Parathyroid adenoma (tissue), 2 donors: ENCODE results near the gene ZDHHC16.

Experiments
- H2AFZ ChIP-seq: fragments of 300-600 bp; sonication (generic); one replicate; pipeline ENCODE4 v1.7.0; 2017; ENCODE audit warnings: antibody characterized with exemption, mild to moderate bottlenecking
- H3K27ac ChIP-seq: fragments of 300-600 bp; sonication (generic); one replicate; pipeline ENCODE4 v1.7.0; 2017
- H3K27me3 ChIP-seq: fragments of 300-600 bp; sonication (generic); one replicate; pipeline ENCODE4 v1.7.0; 2017; ENCODE audit warnings: low read length; ENCODE audit not compliant: control insufficient read depth, insufficient read depth
- H3K36me3 ChIP-seq: fragments of 300-600 bp; sonication (generic); one replicate; pipeline ENCODE4 v1.7.0; 2017; ENCODE audit warnings: low read length; ENCODE audit not compliant: control insufficient read depth, insufficient read depth
- H3K4me1 ChIP-seq: fragments of 300-600 bp; sonication (generic); one replicate; pipeline ENCODE4 v1.7.0; 2017; ENCODE audit warnings: control low read depth
- H3K4me2 ChIP-seq: fragments of 300-600 bp; sonication (generic); one replicate; pipeline ENCODE4 v1.7.0; 2017; ENCODE audit warnings: low read length
- H3K4me3 ChIP-seq: fragments of 300-600 bp; sonication (generic); one replicate; pipeline ENCODE4 v1.7.0; 2017; ENCODE audit warnings: low read depth, low read length
- H3K79me2 ChIP-seq: fragments of 300-600 bp; sonication (generic); one replicate; pipeline ENCODE4 v1.7.0; 2017; ENCODE audit warnings: control low read depth
- H3K9ac ChIP-seq: fragments of 300-600 bp; sonication (generic); one replicate; pipeline ENCODE4 v1.7.0; 2017; ENCODE audit warnings: mild to moderate bottlenecking
- H3K9me3 ChIP-seq: fragments of 300-600 bp; sonication (generic); one replicate; pipeline ENCODE4 v1.7.0; 2017; ENCODE audit warnings: low read length; ENCODE audit not compliant: control insufficient read depth
- TF ChIP-seq, protein P1 (sequence below): fragments of 300-600 bp; sonication (generic); IDR thresholded peaks from one replicate; pipeline ENCODE4 v1.7.0; 2017; ENCODE audit warnings: antibody characterized with exemption, mild to moderate bottlenecking
- donor health status: primary hyperparathyroidism.

Gene ZDHHC16

DNA sequence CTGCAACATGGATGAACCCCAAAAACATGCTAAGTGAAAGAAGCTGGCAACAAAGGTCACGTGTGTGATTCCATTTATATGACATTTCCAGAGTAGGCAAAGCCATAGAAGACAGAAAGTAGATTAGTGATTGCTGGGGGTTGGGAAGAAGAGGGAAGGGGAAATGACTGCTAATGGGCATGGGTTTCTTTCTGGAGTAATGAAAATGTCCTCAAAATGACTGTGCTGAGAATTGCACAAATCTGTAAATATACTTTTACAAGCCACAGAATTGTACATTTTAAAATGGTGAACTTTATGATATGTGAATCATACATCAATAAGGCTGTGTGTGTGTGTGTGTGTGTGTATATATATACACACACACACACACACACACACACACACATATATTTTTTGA is 36.4 kb downstream of the ZDHHC16 start:
- Histone ChIP-seq H3K9me3 (no peaks in the 10 kb centered on the region), H3K9ac (no peak overlapping the region), H3K27ac (no peak overlapping the region), H3K36me3 (no peaks in the 10 kb centered on the region), H3K4me3 (no peak overlapping the region), H3K79me2 (peaks cover 25% of the 10 kb centered on the region), H3K4me1 (no peaks in the 10 kb centered on the region), H3K4me2 (no peak overlapping the region), H3K27me3 (no peaks in the 10 kb centered on the region), H2AFZ (no peak overlapping the region)
- TF ChIP-seq, protein P1, sequence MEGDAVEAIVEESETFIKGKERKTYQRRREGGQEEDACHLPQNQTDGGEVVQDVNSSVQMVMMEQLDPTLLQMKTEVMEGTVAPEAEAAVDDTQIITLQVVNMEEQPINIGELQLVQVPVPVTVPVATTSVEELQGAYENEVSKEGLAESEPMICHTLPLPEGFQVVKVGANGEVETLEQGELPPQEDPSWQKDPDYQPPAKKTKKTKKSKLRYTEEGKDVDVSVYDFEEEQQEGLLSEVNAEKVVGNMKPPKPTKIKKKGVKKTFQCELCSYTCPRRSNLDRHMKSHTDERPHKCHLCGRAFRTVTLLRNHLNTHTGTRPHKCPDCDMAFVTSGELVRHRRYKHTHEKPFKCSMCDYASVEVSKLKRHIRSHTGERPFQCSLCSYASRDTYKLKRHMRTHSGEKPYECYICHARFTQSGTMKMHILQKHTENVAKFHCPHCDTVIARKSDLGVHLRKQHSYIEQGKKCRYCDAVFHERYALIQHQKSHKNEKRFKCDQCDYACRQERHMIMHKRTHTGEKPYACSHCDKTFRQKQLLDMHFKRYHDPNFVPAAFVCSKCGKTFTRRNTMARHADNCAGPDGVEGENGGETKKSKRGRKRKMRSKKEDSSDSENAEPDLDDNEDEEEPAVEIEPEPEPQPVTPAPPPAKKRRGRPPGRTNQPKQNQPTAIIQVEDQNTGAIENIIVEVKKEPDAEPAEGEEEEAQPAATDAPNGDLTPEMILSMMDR: no peak

- H3K36me3 ChIP-seq: no peaks in the 10 kb centered on the region
- no peak overlapping the region for H3K4me3 ChIP-seq
- no peak overlapping the region for H2AFZ ChIP-seq
- H3K4me1 ChIP-seq: no peaks in the 10 kb centered on the region
- no peaks in the 10 kb centered on the region for H3K27me3 ChIP-seq
- peaks cover 29% of the 10 kb centered on the region for H3K79me2 ChIP-seq
- no peak overlapping the region for H3K27ac ChIP-seq
- H3K9ac ChIP-seq: no peak overlapping the region
- H3K4me2 ChIP-seq: no peak overlapping the region
- TF ChIP-seq, protein P1: no peak
- no peaks in the 10 kb centered on the region for H3K9me3 ChIP-seq
Measured at GRCh38 chr10:97483506-97483905, 37.5 kb downstream of the ZDHHC16 start.

- no peak overlapping the region for H3K27ac ChIP-seq
Measured at GRCh38 chr10:97483921-97484320, 37.9 kb downstream of the ZDHHC16 start.

DNA sequence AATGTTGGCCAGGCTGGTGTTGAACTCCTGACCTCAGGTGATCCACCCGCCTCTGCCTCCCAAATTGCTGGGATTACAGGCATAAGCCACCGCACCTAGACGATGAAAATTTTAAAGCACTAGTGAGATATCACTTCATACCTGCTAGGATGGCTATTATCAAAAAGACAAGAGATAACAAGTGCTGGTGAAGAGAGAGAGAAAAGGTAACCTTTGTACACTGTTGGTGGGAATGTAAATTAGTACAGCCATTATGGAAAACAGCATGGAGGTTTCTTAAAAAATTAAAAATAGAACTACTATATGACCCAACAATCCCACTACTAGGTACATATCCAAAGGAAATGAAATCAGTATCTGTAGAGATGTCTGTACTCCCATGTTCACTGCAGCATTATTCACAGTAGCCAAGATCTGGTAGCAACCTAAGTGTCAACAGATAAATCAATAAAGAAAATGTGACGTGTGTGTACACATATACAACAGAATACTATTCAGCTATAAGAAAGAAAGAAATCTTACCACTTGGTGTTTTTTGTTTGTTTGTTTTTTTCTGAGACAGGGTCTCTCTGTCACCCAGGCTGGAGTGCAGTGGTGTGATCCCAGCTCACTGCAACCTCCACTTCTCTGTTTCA is 39.8 kb downstream of the ZDHHC16 start:
- TF ChIP-seq, protein P1: no peak
- H3K4me2 ChIP-seq: no peak overlapping the region
- no peak overlapping the region for H3K4me3 ChIP-seq
- no peak overlapping the region for H3K27ac ChIP-seq
- H3K9me3 ChIP-seq: no peaks in the 10 kb centered on the region
- peaks cover 45% of the 10 kb centered on the region for H3K79me2 ChIP-seq
- no peaks in the 10 kb centered on the region for H3K27me3 ChIP-seq
- no peak overlapping the region for H3K9ac ChIP-seq
- H3K4me1 ChIP-seq: no peaks in the 10 kb centered on the region
- H3K36me3 ChIP-seq: no peaks in the 10 kb centered on the region
- no peak overlapping the region for H2AFZ ChIP-seq

More at GRCh38 chr10:97483921-97484320, 37.9 kb downstream of the ZDHHC16 start:
- Histone ChIP-seq H3K4me3 (no peak overlapping the region), H3K4me2 (no peak overlapping the region), H3K9ac (no peak overlapping the region), H3K36me3 (no peaks in the 10 kb centered on the region), H2AFZ (no peak overlapping the region), H3K79me2 (peaks cover 31% of the 10 kb centered on the region), H3K9me3 (no peaks in the 10 kb centered on the region), H3K4me1 (no peaks in the 10 kb centered on the region), H3K27me3 (no peaks in the 10 kb centered on the region)
- TF ChIP-seq, protein P1: no peak

- H3K9ac ChIP-seq: no peak overlapping the region
- H3K27ac ChIP-seq: no peak overlapping the region
- no peaks in the 10 kb centered on the region for H3K4me1 ChIP-seq
- no peak overlapping the region for H3K4me2 ChIP-seq
- H2AFZ ChIP-seq: no peak overlapping the region
- H3K4me3 ChIP-seq: no peak overlapping the region
- H3K27me3 ChIP-seq: no peaks in the 10 kb centered on the region
- H3K9me3 ChIP-seq: no peaks in the 10 kb centered on the region
- no peaks in the 10 kb centered on the region for H3K36me3 ChIP-seq
- TF ChIP-seq, protein P1: no peak
- H3K79me2 ChIP-seq: peaks cover 65% of the 10 kb centered on the region
Measured at GRCh38 chr10:97490592-97490991, 44.6 kb downstream of the ZDHHC16 start.
